Measurements from ENCODE around the gene PPP2R5B.

The PPP2R5B gene

DNA sequence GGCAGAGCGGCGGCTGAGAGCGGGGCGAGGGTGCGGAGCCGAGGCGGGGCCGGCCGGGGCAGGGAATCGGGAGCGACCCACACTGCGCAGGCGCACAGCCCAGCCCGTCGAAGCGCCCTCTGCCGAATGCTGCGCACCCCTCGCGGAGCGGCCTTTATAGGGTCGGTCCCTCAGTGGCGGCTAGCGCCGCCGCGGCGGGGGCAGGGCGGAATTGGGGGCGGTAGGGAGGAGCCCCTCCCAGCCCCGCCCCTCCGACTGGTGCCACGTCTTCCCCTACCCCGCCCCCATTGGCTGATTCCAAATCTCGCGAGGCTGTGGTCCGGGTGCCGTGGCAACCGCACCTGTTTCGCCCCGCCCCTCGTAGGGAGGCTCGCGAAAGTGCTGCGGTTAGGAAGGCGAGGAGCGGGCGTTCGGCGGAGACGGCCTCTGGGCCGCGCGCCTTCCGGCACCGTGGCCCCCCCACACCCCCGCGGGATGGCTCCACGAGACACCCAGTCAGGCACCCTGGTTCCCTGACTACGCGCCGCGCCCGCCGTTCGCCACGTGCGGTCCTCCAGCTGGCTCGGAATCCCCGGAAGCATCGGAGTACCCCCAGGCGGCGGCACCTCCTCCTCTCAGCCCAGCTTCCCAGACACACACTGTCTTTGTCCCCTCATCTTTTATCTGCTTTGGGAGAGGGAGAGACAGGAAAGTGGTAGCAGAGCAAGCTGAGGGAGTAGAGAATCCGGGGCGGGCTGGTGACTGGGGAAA is 45.8 kb upstream of the PPP2R5B start, which contains the start of gene EHD1:
Gene EHD1 (minus strand): TSS at position 128 of the 750 bp plus-strand sequence. CDS start 157 bp downstream, outside the sequence.
- TF ChIP-seq, protein P1, sequence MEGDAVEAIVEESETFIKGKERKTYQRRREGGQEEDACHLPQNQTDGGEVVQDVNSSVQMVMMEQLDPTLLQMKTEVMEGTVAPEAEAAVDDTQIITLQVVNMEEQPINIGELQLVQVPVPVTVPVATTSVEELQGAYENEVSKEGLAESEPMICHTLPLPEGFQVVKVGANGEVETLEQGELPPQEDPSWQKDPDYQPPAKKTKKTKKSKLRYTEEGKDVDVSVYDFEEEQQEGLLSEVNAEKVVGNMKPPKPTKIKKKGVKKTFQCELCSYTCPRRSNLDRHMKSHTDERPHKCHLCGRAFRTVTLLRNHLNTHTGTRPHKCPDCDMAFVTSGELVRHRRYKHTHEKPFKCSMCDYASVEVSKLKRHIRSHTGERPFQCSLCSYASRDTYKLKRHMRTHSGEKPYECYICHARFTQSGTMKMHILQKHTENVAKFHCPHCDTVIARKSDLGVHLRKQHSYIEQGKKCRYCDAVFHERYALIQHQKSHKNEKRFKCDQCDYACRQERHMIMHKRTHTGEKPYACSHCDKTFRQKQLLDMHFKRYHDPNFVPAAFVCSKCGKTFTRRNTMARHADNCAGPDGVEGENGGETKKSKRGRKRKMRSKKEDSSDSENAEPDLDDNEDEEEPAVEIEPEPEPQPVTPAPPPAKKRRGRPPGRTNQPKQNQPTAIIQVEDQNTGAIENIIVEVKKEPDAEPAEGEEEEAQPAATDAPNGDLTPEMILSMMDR (conservative IDR thresholded peaks at IDR 0.05), result peak; percentile 91
- H3K27ac ChIP-seq, result peak within 1 kb of the TSS; percentile 94

DNA sequence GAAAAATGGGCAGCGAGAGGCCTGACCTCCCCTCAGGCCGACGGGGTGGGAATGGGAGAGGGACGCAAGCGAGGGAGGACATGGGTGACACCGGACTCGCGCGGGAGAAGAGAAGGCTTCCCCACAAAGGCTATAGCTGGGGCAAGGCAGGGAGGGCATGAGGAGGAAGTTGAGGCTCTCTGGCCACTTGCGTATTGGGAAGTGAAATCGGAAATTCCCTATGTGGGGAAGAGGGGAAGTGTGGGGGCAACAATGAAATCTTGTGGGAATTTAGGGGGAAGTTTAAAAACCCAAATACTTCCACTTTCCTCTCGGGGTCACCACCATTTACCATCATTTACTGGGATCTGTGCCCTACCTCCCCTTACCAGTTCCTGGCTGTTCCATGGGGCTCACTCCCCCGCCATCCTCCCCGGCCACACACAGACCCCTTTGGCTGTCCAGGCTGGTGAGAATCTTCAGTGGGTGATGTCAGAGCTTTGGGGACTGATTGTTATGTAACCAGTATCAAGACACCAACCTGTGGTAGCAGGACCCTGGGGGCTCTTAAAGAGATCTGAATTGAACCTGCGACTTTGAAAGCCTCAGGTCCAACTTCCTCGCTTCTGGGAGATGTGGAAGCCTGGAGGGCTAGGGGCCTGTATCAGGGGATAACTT is 45.1 kb upstream of the PPP2R5B start:
- H3K27ac ChIP-seq, result peak overlapping the region; percentile 94

DNA sequence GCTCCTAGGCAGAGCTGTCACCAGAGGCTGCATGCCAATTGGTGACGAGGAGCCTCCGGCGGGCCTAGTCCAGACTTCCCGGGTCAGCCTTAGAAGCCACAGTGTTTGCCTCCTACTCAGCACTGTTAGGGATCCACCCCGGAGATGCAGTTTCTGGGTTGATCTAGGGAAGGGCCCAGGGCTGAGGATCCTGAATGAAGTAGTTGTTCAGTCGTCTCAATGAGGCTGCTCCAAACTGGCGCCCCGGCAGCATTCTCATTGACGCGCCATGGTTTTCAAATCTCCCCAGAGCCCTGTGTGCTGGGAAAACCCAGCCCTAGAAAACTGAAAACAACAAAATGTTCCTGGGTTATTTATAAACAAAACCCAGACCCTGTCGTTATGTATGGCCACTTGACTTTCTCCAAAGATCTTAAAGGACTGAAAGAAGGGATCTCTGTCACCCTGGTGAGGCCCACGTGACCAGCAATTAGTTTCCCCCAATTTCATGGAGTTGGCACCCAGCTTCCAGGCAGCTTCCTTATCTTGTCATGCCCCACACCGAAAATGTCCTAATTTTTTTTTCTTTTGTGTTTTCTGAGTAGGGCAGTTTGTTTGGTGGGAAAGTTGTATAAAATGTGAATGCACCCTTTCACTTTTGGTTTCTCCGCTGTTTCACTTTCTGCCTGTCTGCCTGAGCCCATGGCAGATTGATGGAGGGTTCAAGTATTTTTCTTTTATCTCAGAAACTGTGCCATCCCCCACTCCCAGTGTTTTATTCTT is 44.1 kb upstream of the PPP2R5B start:
- TF ChIP-seq, protein P1 (conservative IDR thresholded peaks at IDR 0.05), result no peak
- no peak overlapping the region for H3K27ac ChIP-seq

More for the DNA sequence above, 45.1 kb upstream of the PPP2R5B start:
- TF ChIP-seq, protein P1 (conservative IDR thresholded peaks at IDR 0.05), result no peak

DNA sequence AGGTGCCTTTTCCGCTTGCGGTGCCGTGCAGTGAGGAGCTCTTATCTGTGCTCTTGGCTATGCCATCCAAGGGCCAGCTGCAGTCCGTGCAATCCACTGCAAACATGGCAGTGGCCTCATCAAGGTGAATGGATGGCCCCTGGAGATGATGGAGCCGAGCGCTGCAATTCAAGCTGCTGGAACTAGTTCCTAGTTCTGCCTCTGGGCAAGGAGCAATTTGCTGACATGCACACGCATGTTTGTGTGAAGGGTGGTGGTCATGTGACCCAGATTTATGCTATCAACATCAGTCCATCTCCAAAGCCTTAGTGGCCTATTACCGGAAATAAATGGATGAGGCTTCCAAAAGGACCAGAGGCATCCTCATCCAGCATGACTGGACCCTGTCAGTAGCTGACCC is 43.0 kb upstream of the PPP2R5B start:
- TF ChIP-seq, protein P1 (conservative IDR thresholded peaks at IDR 0.05), result no peak
- no peak overlapping the region for H3K27ac ChIP-seq

DNA sequence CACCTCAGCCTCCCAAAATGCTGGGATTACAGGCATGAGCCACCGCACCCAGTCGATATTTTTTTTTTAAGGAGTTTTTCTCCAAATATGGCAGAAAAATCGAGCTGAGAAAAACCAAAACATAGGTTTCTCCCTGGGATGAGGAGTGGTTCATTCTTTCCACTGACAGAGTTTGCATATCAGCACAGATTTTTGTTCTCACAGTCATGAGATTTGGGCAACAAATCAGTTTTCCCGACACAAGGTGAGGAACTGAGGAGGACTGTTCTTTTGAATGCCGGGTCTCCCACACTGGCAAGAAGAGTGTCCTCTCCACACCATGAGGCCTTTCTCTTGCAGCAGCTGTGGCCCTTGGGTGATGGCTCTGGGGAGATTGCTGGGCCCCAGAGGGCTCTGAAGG is 42.2 kb upstream of the PPP2R5B start:
- H3K27ac ChIP-seq, result no peak overlapping the region
- TF ChIP-seq, protein P1 (conservative IDR thresholded peaks at IDR 0.05), result no peak

DNA sequence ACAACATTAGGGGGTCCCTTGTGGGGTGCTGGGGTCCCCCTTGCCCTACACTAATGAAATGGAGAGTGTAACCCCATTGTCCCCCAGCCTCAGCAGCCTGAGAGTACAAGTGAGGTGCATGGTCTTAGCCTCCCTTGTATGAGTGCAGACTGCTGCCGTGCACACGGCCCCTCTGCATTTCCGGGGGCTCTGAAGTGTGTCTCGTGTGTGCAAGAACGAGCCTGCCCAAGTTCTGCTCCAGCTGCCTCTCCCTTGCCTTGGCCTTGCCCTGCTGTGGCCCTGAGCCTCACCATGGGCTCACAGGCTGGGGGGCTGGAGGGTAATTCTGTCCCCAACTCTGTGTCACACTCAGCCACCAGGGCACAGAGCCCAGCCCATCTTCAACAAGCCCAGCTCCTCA is 40.9 kb upstream of the PPP2R5B start:
- TF ChIP-seq, protein P1 (conservative IDR thresholded peaks at IDR 0.05), result no peak
- H3K27ac ChIP-seq, result no peak overlapping the region

DNA sequence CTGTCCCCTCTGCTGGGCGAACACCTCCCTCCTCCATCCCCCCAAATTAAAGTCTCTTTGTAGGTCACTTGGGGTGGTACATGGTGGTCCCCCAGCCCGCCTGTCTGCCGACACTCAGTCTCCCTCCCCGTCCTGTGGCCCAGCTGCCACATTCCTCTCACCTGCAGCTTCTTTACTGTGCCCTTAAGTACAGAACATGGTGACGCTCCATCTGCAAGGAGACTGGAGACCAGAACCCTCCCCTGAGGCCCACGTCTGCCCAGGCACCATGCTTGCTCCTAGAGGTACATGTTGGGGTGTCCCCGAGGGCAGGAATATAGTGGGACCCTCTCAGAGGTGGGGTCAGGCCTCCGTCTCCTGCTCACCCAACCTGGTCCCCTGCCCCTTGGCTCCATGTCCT is 40.5 kb upstream of the PPP2R5B start:
- no peak overlapping the region for H3K27ac ChIP-seq
- TF ChIP-seq, protein P1 (conservative IDR thresholded peaks at IDR 0.05), result no peak
